VCaP (cell line): ENCODE results near the gene RNGTT.
A peak's percentile ranks its signal among the peaks of the same experiment; 100 is the strongest.

ENCODE experiments used
- H3K27ac ChIP-seq: fragments of 450-650 bp; 2 replicates; pipeline ENCODE4 v1.5.1; 2017
- TF ChIP-seq, protein P1 (sequence below): fragments of 450-650 bp; conservative IDR thresholded peaks from 2 replicates; pipeline ENCODE4 v1.5.1; 2017; ENCODE audit warnings: mild to moderate bottlenecking, moderate library complexity

The RNGTT gene

DNA sequence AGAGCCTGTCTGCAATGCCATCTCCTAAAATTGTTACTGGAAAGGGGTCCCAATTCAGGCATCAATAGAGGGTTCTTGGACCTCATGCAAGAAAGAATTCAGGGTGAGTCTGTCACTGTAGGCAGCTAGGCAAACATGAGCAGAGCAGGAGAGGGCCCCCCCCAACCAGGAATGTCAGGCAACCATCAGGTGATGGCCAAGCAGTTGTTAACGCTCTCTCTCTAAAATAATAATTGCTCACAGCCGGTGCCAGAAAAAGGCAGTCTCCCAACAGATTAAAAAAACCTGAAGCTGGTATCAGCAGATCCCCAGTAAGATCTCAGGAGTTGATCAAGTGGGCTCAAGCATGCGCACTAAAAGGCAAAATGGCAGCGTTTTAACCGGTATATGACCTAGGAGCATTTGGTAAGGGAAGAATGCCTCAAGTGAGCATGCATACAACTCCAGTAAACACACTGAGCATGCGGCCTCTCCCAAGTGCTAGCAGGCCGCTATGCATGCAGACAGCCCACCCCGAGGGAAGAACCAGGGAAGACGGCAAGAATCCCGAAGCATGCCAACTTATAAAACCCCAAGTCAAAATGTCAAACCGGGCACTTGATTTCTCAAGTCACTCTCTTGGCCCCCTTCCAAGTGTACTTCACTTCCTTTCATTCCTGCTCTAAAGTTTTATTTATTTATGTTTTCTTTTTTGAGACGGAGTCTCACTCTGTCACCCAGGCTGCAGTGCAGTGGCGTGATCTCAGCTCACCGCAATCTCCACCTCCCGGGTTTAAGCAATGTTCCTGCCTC is 44.0 kb upstream of the RNGTT start:
- H3K27ac ChIP-seq, result peak overlapping the region; percentile 31; the same call in 1 of the 2 replicates
- TF ChIP-seq, protein P1, sequence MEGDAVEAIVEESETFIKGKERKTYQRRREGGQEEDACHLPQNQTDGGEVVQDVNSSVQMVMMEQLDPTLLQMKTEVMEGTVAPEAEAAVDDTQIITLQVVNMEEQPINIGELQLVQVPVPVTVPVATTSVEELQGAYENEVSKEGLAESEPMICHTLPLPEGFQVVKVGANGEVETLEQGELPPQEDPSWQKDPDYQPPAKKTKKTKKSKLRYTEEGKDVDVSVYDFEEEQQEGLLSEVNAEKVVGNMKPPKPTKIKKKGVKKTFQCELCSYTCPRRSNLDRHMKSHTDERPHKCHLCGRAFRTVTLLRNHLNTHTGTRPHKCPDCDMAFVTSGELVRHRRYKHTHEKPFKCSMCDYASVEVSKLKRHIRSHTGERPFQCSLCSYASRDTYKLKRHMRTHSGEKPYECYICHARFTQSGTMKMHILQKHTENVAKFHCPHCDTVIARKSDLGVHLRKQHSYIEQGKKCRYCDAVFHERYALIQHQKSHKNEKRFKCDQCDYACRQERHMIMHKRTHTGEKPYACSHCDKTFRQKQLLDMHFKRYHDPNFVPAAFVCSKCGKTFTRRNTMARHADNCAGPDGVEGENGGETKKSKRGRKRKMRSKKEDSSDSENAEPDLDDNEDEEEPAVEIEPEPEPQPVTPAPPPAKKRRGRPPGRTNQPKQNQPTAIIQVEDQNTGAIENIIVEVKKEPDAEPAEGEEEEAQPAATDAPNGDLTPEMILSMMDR, result no peak

DNA sequence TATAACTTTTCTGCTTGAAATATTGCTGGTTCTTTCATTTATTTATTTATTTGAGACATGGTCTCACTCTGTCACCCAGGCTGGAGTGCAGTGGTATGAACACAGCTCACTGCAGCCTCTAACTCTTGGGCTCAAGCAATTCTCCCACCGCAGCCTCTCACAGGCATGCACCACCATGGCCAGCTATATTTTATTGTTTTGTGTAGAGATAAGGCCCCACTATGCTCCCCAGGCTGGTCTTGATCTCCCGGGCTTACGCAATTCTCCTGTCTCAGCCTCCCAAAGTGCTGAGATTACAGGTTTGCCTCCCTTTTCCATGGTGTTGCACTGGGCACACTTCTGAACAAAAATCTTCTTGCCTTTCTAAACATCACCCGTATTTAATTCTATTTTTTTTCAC is 39.1 kb upstream of the RNGTT start:
- TF ChIP-seq, protein P1, result no peak
- no peak overlapping the region for H3K27ac ChIP-seq

DNA sequence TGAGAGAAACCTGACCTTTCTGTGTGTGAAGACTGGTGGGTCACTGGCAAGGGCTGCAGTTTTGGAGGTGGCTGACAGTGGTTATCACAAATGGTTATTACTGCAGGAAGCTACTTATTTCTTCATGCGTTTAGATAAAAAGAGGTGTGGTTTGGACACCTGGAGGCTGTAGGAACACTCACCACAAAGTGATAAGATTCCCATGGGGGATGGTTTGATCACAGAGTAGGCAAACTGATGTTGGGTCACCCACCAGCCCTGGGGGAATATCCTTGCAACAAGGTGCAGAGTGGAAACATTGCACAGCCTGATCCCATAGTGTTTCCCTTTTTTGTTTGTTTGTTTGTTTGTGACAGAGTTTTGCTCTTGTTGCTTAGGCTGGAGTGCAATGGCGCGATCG is 33.9 kb upstream of the RNGTT start:
- TF ChIP-seq, protein P1, result no peak
- H3K27ac ChIP-seq, result no peak overlapping the region

DNA sequence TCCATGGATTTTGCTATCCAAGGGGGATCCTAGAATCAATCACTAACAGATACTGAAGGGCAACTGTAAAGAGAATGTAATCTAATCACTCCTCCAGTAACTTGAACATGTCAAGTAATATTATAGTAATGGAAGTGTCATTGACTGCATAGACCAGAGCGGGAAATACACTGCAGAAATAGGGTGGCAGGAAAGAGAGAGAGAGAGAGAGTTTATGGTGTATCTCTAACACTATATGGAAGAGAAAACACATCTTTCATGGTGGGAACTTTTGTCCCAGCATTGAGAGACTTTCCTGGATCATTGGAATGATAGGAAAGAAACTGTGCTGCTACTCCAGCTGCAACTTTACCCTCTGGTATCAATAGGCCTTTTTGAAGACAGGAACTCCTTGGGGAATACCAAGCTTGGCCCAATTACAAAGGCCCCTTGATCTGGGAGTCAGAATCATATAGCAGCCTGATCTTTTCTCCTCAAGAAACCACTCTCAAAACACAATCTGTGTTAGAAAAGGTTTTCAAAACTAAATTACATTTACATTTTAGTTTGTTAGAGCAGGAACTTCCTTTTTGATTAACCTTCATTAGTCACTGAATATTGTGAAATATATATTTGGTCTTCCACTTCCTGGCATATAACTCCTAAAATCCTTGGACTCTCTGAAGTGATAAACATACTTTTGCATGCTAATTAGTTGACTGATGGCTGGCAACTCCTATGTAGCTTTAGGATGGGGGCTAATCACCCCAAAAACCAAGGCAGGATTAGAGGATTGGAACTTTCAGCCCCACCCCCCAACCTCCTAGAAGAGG is 29.5 kb upstream of the RNGTT start:
- TF ChIP-seq, protein P1, result no peak
- no peak overlapping the region for H3K27ac ChIP-seq

DNA sequence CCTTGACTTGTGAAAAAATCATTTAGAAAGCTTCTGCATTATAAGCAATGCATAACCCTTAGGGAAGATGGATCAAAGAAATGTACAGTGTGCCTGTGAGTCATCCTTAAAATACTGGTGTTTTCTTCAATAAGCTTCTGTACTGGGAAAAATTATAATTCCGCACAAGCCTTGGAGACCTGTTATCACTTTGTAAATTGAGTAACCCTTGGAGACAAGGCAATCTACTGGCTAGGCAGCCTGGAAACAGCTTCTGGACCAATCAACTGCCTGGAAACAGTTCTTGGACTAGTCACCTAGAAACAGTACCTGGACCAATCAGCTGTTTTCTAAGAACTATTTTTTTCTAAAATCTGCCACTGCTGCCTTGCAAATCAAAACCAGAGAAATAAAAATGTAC is 25.8 kb upstream of the RNGTT start:
- H3K27ac ChIP-seq, result no peak overlapping the region
- TF ChIP-seq, protein P1, result no peak

DNA sequence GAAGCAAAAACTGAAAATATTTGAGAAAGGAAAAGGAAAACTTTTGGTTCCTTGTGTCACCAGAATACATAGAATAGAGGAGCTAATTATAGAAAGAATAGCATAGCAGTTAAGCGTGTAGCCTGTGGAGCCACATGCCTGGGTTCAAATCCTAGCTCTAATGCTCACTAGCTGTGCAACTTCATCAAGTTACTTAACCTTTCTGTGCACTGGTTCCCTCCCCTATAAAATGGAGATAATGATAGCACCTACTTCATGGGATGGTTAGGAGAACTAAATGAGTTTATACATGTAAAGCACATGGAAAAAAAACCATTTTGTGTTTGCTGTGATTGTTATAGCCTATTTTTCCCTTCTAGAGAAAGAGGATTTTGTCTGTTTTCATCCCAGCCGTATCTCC is 24.5 kb upstream of the RNGTT start:
- TF ChIP-seq, protein P1, result no peak

DNA sequence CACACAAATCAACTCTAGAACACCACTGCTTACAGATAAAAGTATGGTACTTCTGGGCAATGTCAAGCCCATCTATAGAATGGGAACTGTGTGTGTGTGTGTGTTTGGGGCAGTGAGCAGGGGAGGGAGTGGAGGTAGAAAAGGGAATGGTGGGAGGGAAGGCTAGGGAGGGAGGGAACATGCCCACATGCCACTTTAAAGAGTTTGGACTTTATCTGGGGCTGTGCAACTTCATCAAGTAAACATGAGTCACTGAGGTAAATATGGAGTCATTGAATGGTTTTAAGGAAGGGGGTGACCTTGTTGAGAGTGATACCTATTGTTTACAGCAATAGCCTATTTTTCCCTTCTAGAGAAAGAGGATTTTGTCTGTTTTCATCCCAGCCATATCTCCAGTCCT is 22.5 kb upstream of the RNGTT start:
- no peak overlapping the region for H3K27ac ChIP-seq
- TF ChIP-seq, protein P1, result no peak

More for the DNA sequence above, 24.5 kb upstream of the RNGTT start:
- no peak overlapping the region for H3K27ac ChIP-seq
